Gastroesophageal sphincter (tissue), 3 donors: ENCODE data around the gene IKZF4.

Experiments
- CTCF ChIP-seq, 4 experiments: fragments of 200-600 bp in 2 of 4; fragments of 450-650 bp in 2 of 4; sonication (generic) in 1 of 4; IDR thresholded peaks; one replicate each; pipeline ENCODE4 v1.5.1; 2017 to 2019; ENCODE audit warnings: antibody characterized with exemption in 4 of 4, mild to moderate bottlenecking in 2 of 4, moderate library complexity in 2 of 4
- EP300 ChIP-seq: sonication (generic); formaldehyde crosslinking; IDR thresholded peaks from one replicate; pipeline ENCODE4 v1.6.1; 2017; ENCODE audit warnings: antibody characterized with exemption, mild to moderate bottlenecking
- POLR2A ChIP-seq, 2 donors: fragments of 450-650 bp; IDR thresholded peaks; one replicate each; pipeline ENCODE4 v1.6.1; 2017; ENCODE audit warnings: antibody characterized with exemption in 2 of 2, mild to moderate bottlenecking in 2 of 2, moderate library complexity in 1 of 2
- POLR2AphosphoS5 ChIP-seq: sonication (generic); formaldehyde crosslinking; IDR thresholded peaks from one replicate; pipeline ENCODE4 v1.6.1; 2017; ENCODE audit warnings: antibody characterized with exemption

DNA sequence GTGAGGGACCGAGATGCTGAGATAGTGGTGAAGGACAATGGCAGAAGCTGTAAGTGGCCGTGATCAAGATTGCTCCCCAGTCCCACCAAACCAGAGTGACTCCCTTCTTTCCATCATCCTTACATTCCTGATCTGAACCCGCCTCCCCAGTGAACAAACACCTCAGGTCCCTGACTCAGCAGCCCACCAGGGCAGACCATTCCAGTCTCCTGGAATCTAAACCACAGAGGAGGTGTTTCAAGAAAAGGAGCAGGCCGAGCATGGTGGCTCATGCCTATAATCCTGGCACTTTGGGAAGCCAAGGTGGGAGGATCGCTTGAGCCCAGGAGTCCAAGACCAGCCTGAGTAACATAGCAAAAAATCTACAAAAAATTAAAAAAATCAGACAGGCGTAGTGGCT is 65.8 kb downstream of the IKZF4 start:
- TF ChIP-seq CTCF (IDR thresholded peaks at IDR 0.05) (no peak), POLR2AphosphoS5 (no peak), POLR2A (IDR thresholded peaks at IDR 0.05) (no peak), EP300 (no peak)
